Lung (tissue), 12 donors: Measurements from ENCODE around the gene FRK. TPM values are rescaled to one million over a fixed set of nuclear protein-coding genes. Genes with fewer than 3 reads are reported as not detected.

Source experiments
- ATAC-seq: fragments of 200-7000 bp; cut with Tn5 transposase; one replicate; pipeline ENCODE4 v1.9.1; 2020; ENCODE audit warnings: moderate number of reproducible peaks; ENCODE audit not compliant: insufficient read depth, low FRiP score
- DNase-seq, 3 donors: peaks; one replicate each; pipeline ENCODE4 v3.0.0-alpha.2; 2013 to 2017
- H3K27ac ChIP-seq, 2 donors: one replicate each; pipeline ENCODE4 v1.5.1; 2013; ENCODE audit warnings: mild to moderate bottlenecking in 2 of 2, moderate library complexity in 2 of 2, control low read depth in 1 of 2, inconsistent platforms in 1 of 2, low read depth in 1 of 2, low read length in 1 of 2
- H3K27me3 ChIP-seq, 3 donors: one replicate each; pipeline ENCODE4 v1.5.1; 2013; ENCODE audit warnings: low read length in 2 of 3; ENCODE audit not compliant: control insufficient read depth in 3 of 3, insufficient read depth in 3 of 3
- H3K36me3 ChIP-seq, 4 donors: one replicate each; pipeline ENCODE4 v1.5.1; 2013; ENCODE audit warnings: low read length in 4 of 4, mild to moderate bottlenecking in 1 of 4, moderate library complexity in 1 of 4; ENCODE audit not compliant: control insufficient read depth in 4 of 4, insufficient read depth in 4 of 4
- H3K4me1 ChIP-seq, 5 donors: one replicate each; pipeline ENCODE4 v1.5.1; 2013; ENCODE audit warnings: low read length in 5 of 5, mild to moderate bottlenecking in 2 of 5, moderate library complexity in 1 of 5; ENCODE audit not compliant: control insufficient read depth in 5 of 5, insufficient read depth in 5 of 5
- H3K4me3 ChIP-seq: one replicate; pipeline ENCODE4 v1.5.1; 2013; ENCODE audit warnings: mild to moderate bottlenecking, control low read depth, moderate library complexity
- H3K9ac ChIP-seq, 2 donors: one replicate each; pipeline ENCODE4 v1.5.1; 2013; ENCODE audit warnings: low read length in 2 of 2, control low read depth in 1 of 2; ENCODE audit not compliant: insufficient read depth in 1 of 2
- H3K9me3 ChIP-seq, 4 donors: one replicate each; pipeline ENCODE4 v1.5.1; 2013; ENCODE audit warnings: low read length in 3 of 4, mild to moderate bottlenecking in 1 of 4, moderate library complexity in 1 of 4; ENCODE audit not compliant: control insufficient read depth in 4 of 4, insufficient read depth in 3 of 4
- WGBS, 2 donors: extraction: QIAGEN DNeasy Blood & Tissue Kit; methylation state at CpG; one replicate each; pipeline ENCODE4 v1.1.7; 2013; 5-methylcytosine and 5-hydroxymethylcytosine counted together
- polyA plus RNA-seq, 2 donors: library from polyadenylated mRNA; stranded (reverse); fragments of 200-250 nt; gene quantifications; one replicate each; pipeline ENCODE4 v1.2.1, GENCODE V29; 2013
- total RNA-seq, 2 donors: library from RNA; depleted of rRNA in 1 of 2; stranded (reverse); fragments of >200 nt in 1 of 2; gene quantifications; one replicate each; pipeline ENCODE4 v1.2.1, GENCODE V29; 2014 to 2021
- TF ChIP-seq, protein P1 (sequence below): IDR thresholded peaks from 2 replicates; pipeline ENCODE4 v1.5.1; 2012; ENCODE audit warnings: mild to moderate bottlenecking; ENCODE audit errors: control extremely low read depth, extremely low read depth
- donor health status: control.
- donor health status: control.
- donor health status: Bipolar disorder and iron deficiency.
- donor health status: healthy.
- donor health status: DM: yes; HTN: yes; CAD: no.

Gene FRK
- total and polyA plus RNA-seq, 4 donors = 1.2 to 18.3 (median 5.1) TPM

DNA sequence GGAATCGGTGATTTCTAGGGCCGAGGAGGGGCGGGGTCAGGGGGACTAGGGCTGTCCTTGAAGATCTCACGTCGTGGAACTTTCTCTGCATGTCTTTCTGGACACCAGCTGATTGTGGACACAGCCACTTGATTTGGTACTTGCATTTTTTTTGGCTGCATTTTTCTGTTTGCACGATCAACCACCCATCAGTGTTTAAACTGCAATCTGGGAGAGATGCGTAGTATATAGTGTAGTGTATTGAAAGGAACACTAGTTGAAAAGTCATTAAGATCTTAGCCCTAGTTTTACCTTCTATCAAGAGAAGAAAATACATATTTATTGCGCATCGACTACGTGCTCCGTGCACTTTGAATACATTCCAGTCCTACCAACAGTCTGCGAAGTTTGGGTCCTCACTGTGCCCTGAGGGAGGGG lies 40.6 kb upstream of the FRK start:
- peak overlapping the region; percentile 100 for H3K27ac ChIP-seq
- no peak for ATAC-seq
- peaks cover 0 to 10% (median 3%) of the 10 kb centered on the region in 4 donors for H3K36me3 ChIP-seq
- no peak for DNase-seq
- 1 to 3% methylated on average over 12 of the region's 12 CpGs for WGBS, 2 donors
- peak overlapping the region; percentile 97 for H3K4me3 ChIP-seq
- peak overlapping the region; percentile 86 to 89 for H3K9ac ChIP-seq
- peaks cover 0 to 44% (median 19%) of the 10 kb centered on the region in 5 donors for H3K4me1 ChIP-seq
- TF ChIP-seq, protein P1, sequence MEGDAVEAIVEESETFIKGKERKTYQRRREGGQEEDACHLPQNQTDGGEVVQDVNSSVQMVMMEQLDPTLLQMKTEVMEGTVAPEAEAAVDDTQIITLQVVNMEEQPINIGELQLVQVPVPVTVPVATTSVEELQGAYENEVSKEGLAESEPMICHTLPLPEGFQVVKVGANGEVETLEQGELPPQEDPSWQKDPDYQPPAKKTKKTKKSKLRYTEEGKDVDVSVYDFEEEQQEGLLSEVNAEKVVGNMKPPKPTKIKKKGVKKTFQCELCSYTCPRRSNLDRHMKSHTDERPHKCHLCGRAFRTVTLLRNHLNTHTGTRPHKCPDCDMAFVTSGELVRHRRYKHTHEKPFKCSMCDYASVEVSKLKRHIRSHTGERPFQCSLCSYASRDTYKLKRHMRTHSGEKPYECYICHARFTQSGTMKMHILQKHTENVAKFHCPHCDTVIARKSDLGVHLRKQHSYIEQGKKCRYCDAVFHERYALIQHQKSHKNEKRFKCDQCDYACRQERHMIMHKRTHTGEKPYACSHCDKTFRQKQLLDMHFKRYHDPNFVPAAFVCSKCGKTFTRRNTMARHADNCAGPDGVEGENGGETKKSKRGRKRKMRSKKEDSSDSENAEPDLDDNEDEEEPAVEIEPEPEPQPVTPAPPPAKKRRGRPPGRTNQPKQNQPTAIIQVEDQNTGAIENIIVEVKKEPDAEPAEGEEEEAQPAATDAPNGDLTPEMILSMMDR = no peak
- H3K9me3 ChIP-seq = no peaks in the 10 kb centered on the region
- no peaks in the 10 kb centered on the region for H3K27me3 ChIP-seq

DNA sequence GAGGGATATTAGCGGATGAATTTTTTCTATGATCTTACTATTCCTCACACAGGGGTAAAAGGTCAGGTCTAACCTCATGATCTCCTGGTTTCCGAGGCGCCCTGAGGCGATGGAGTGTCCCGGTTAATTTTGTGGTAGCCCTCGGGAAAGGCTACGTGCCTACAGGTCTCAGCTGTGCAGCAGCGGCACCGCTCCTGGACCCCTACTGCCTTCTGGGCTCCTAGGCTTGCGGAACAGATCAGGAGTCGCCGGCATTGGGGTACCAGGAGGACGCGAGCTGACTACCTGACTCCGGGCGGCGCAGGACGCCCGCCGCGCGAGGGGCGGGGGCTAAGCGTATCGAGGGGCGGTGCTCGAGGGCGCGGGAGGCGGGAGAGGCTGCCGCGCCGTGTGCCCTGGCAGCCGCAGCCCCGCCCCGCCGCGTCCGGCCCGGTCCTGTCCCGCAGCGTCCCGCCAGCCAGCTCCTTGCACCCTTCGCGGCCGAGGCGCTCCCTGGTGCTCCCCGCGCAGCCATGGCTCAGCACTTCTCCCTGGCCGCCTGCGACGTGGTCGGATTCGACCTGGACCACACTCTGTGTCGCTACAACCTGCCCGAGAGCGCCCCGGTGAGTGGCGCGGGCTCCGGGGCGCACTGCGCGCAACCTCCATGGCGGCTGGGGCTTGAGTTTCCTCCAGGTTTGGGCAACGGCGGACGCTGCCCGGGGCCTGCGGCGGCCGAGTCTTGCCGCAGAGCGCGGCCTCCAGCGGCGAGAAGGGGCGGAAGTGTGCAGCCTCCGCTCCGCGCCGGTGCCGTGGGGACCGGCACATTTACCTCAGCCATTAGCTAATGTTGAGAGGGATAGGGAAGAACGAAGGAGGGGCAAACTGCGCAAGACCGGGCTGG lies 40.0 kb upstream of the FRK start, which contains the start of gene NT5DC1:
NT5DC1 (plus strand) TSS at position 435 of the 883 bp plus-strand sequence; CDS start at position 513, 78 bp downstream.
- TF ChIP-seq, protein P1 = no peak
- 0 to 1% methylated on average over 49 to 87 of the region's 87 CpGs for WGBS, 2 donors
- H3K4me1 ChIP-seq = peaks cover 0 to 37% (median 16%) of the 10 kb centered on the region in 5 donors

DNA sequence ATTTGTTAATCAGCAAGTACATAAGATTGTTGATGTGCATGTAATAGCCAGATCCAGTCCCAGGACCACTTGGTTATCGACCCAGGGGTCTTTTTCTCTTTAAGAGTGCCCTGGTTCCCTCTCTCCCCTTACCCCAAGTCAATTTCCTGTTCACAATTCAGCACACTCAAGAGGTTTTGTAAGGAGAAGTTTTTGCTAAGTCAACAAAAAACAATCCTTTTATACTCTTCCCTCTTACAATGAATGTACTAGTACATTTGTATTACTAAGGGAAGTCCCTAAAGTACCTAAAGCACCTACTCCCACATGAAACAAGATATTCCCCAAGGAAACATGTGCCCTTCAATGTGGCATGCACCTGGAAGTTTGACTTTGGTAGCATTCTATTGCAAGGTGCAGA lies 38.3 kb upstream of the FRK start:
- no peak overlapping the region for H3K4me3 ChIP-seq
- WGBS, 2 donors = 64 to 83% methylated on average over 1 of the region's 1 CpG

More for the DNA sequence above, 40.0 kb upstream of the FRK start, which contains the start of gene NT5DC1:
- Histone ChIP-seq H3K9ac (peak within 1 kb of the TSS; percentile 86 to 94), H3K36me3 (peaks cover 0 to 10% (median 3%) of the 10 kb centered on the region in 4 donors), H3K27ac (peak within 1 kb of the TSS; percentile 100), H3K4me3 (peak within 1 kb of the TSS; percentile 97), H3K27me3 (no peaks in the 10 kb centered on the region), H3K9me3 (peaks cover 0 to 5% (median 0%) of the 10 kb centered on the region in 4 donors)
- ATAC-seq (peak; percentile 97), DNase-seq (peak; percentile 86 to 90 (median 89))

More for the DNA sequence above, 38.3 kb upstream of the FRK start:
- TF ChIP-seq, protein P1 = no peak
- no peaks in the 10 kb centered on the region for H3K27me3 ChIP-seq
- no peak for ATAC-seq
- peak overlapping the region in 1 of 2 donors; percentile 41 for H3K27ac ChIP-seq
- peaks cover 0 to 10% (median 3%) of the 10 kb centered on the region in 4 donors for H3K36me3 ChIP-seq
- DNase-seq = peak in 1 of 3 donors; percentile 26
- H3K4me1 ChIP-seq = peaks cover 0 to 30% (median 12%) of the 10 kb centered on the region in 5 donors
- no peak overlapping the region for H3K9ac ChIP-seq
- peaks cover 0 to 6% (median 0%) of the 10 kb centered on the region in 4 donors for H3K9me3 ChIP-seq
